ENCODE measurements around the gene EME1. TPM values are rescaled to one million over a fixed set of nuclear protein-coding genes. Genes with fewer than 3 reads are reported as not detected.

The EME1 gene
- polyA plus RNA-seq, 1 of the 3 experiments (the other 2 are of a cell fraction) = 16.9 TPM

DNA sequence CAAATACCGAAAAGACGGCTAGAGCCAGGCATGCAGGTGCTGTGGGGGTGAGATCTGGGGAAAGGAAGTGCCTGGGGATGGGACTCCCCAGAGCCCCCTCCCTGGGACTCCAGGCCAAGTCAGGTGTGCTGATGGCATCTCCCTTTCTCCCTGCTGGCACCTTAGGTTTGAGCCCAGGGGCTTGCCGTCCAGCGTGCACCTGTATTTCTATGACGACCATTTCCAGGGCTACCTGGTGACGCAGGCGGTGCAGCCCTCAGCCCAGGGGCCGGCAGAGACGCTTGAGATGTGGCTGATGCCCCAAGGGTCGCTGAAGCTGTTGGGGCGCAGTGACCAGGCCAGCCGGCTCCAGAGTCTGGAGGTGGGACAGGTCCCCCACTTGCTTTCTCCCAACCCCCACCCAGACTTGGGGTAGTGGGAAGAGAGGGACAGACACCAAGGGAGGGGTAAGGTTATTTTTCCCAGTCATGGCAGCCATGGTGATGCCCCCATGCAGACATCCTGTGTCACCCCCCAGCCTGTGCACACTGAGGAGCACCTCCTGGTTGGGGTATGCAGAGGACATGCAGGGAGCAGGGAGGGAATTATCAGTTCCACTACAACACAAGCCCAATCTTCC is 16.0 kb upstream of the EME1 start:
- H3K4me1 ChIP-seq (ENCODE audit: control insufficient read depth in 1 of 2, insufficient read depth in 2 of 2, low read depth in 1 of 2, low read length in 1 of 2) = peaks cover 0 to 6% of the 10 kb centered on the region in 2 experiments; a peak in 1 of 4 replicates
- TF ChIP-seq, protein P1, sequence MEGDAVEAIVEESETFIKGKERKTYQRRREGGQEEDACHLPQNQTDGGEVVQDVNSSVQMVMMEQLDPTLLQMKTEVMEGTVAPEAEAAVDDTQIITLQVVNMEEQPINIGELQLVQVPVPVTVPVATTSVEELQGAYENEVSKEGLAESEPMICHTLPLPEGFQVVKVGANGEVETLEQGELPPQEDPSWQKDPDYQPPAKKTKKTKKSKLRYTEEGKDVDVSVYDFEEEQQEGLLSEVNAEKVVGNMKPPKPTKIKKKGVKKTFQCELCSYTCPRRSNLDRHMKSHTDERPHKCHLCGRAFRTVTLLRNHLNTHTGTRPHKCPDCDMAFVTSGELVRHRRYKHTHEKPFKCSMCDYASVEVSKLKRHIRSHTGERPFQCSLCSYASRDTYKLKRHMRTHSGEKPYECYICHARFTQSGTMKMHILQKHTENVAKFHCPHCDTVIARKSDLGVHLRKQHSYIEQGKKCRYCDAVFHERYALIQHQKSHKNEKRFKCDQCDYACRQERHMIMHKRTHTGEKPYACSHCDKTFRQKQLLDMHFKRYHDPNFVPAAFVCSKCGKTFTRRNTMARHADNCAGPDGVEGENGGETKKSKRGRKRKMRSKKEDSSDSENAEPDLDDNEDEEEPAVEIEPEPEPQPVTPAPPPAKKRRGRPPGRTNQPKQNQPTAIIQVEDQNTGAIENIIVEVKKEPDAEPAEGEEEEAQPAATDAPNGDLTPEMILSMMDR (IDR thresholded peaks at IDR 0.05) = no peak
- TF ChIP-seq FOXM1 (IDR thresholded peaks at IDR 0.05; ENCODE audit: low read depth) (no peak), MXI1 (IDR thresholded peaks at IDR 0.05; ENCODE audit: low read depth, low read length) (no peak), GABPA (IDR thresholded peaks at IDR 0.05; ENCODE audit: low read depth) (no peak), TEAD4 (IDR thresholded peaks at IDR 0.05; ENCODE audit: borderline replicate concordance, insufficient read depth) (no peak), ZBTB33 (IDR thresholded peaks at IDR 0.05; ENCODE audit: borderline replicate concordance, low read depth) (no peak)
- TF ChIP-seq, protein P2, sequence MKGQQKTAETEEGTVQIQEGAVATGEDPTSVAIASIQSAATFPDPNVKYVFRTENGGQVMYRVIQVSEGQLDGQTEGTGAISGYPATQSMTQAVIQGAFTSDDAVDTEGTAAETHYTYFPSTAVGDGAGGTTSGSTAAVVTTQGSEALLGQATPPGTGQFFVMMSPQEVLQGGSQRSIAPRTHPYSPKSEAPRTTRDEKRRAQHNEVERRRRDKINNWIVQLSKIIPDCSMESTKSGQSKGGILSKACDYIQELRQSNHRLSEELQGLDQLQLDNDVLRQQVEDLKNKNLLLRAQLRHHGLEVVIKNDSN (IDR thresholded peaks at IDR 0.05; ENCODE audit: borderline replicate concordance, low read depth) = no peak
- TF ChIP-seq, protein P3, sequence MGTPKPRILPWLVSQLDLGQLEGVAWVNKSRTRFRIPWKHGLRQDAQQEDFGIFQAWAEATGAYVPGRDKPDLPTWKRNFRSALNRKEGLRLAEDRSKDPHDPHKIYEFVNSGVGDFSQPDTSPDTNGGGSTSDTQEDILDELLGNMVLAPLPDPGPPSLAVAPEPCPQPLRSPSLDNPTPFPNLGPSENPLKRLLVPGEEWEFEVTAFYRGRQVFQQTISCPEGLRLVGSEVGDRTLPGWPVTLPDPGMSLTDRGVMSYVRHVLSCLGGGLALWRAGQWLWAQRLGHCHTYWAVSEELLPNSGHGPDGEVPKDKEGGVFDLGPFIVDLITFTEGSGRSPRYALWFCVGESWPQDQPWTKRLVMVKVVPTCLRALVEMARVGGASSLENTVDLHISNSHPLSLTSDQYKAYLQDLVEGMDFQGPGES (IDR thresholded peaks at IDR 0.05; ENCODE audit: low read depth, low read length) = no peak
- TF ChIP-seq, protein P4, sequence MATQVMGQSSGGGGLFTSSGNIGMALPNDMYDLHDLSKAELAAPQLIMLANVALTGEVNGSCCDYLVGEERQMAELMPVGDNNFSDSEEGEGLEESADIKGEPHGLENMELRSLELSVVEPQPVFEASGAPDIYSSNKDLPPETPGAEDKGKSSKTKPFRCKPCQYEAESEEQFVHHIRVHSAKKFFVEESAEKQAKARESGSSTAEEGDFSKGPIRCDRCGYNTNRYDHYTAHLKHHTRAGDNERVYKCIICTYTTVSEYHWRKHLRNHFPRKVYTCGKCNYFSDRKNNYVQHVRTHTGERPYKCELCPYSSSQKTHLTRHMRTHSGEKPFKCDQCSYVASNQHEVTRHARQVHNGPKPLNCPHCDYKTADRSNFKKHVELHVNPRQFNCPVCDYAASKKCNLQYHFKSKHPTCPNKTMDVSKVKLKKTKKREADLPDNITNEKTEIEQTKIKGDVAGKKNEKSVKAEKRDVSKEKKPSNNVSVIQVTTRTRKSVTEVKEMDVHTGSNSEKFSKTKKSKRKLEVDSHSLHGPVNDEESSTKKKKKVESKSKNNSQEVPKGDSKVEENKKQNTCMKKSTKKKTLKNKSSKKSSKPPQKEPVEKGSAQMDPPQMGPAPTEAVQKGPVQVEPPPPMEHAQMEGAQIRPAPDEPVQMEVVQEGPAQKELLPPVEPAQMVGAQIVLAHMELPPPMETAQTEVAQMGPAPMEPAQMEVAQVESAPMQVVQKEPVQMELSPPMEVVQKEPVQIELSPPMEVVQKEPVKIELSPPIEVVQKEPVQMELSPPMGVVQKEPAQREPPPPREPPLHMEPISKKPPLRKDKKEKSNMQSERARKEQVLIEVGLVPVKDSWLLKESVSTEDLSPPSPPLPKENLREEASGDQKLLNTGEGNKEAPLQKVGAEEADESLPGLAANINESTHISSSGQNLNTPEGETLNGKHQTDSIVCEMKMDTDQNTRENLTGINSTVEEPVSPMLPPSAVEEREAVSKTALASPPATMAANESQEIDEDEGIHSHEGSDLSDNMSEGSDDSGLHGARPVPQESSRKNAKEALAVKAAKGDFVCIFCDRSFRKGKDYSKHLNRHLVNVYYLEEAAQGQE (IDR thresholded peaks at IDR 0.05; ENCODE audit: low read depth, low read length) = no peak
- CTCF ChIA-PET = interaction anchor here (1.5 kb wide), 1 partner anchor 11 kb away, joined by 4 read pairs; the partner anchor contains the start of gene XYLT2
- H3K27me3 ChIP-seq (ENCODE audit: insufficient read depth) = no peaks in the 10 kb centered on the region
- no peaks in the 10 kb centered on the region for H3K9me3 ChIP-seq
- H3K79me2 ChIP-seq (ENCODE audit: insufficient read depth) = 0 out of 2 replicates have a peak, but pooled peaks cover 2% of the 10 kb centered on the region
- H3K36me3 ChIP-seq (replicated peaks in 1 of 2; ENCODE audit: control insufficient read depth in 1 of 2, insufficient read depth in 2 of 2, low read length in 1 of 2) = peaks cover 43 to 68% of the 10 kb centered on the region in 2 experiments
- 96% methylated on average over 10 of the region's 12 CpGs for WGBS (ENCODE audit: low lambda C conversion rate)
- no peak overlapping the region for H2AFZ ChIP-seq (ENCODE audit: low read depth)
- H3K4me2 ChIP-seq = no peak overlapping the region
- POLR2A ChIA-PET = no interaction called here
- no peak overlapping the region for H3K4me3 ChIP-seq (ENCODE audit: low read depth in 2 of 2, low read length in 1 of 2)
- H4K20me1 ChIP-seq (ENCODE audit: insufficient read depth) = peaks cover 11% of the 10 kb centered on the region; the same call in 1 of the 2 replicates
- peaks cover 7% of the 10 kb centered on the region for H3F3A ChIP-seq (replicated peaks; ENCODE audit: insufficient read depth)
- no peak for DNase-seq
- H3K9ac ChIP-seq = no peak overlapping the region
- no peaks in the 10 kb centered on the region for H3K9me2 ChIP-seq
- no peak overlapping the region for H3K27ac ChIP-seq (ENCODE audit: low read depth in 2 of 2, low read length in 1 of 2)
